Parathyroid adenoma (tissue), 2 donors: ENCODE measurements around the gene ELN.
"Not testable (repeated sequence)": the region's sequence is repeated elsewhere in the genome, so short reads cannot be mapped to it uniquely, and the experiment has no call there.

Source experiments
- H2AFZ ChIP-seq: fragments of 300-600 bp; sonication (generic); one replicate; pipeline ENCODE4 v1.7.0; 2017; ENCODE audit warnings: antibody characterized with exemption, mild to moderate bottlenecking
- H3K27ac ChIP-seq: fragments of 300-600 bp; sonication (generic); one replicate; pipeline ENCODE4 v1.7.0; 2017
- H3K27me3 ChIP-seq: fragments of 300-600 bp; sonication (generic); one replicate; pipeline ENCODE4 v1.7.0; 2017; ENCODE audit warnings: low read length; ENCODE audit not compliant: control insufficient read depth, insufficient read depth
- H3K36me3 ChIP-seq: fragments of 300-600 bp; sonication (generic); one replicate; pipeline ENCODE4 v1.7.0; 2017; ENCODE audit warnings: low read length; ENCODE audit not compliant: control insufficient read depth, insufficient read depth
- H3K4me1 ChIP-seq: fragments of 300-600 bp; sonication (generic); one replicate; pipeline ENCODE4 v1.7.0; 2017; ENCODE audit warnings: control low read depth
- H3K4me2 ChIP-seq: fragments of 300-600 bp; sonication (generic); one replicate; pipeline ENCODE4 v1.7.0; 2017; ENCODE audit warnings: low read length
- H3K4me3 ChIP-seq: fragments of 300-600 bp; sonication (generic); one replicate; pipeline ENCODE4 v1.7.0; 2017; ENCODE audit warnings: low read depth, low read length
- H3K79me2 ChIP-seq: fragments of 300-600 bp; sonication (generic); one replicate; pipeline ENCODE4 v1.7.0; 2017; ENCODE audit warnings: control low read depth
- H3K9ac ChIP-seq: fragments of 300-600 bp; sonication (generic); one replicate; pipeline ENCODE4 v1.7.0; 2017; ENCODE audit warnings: mild to moderate bottlenecking
- H3K9me3 ChIP-seq: fragments of 300-600 bp; sonication (generic); one replicate; pipeline ENCODE4 v1.7.0; 2017; ENCODE audit warnings: low read length; ENCODE audit not compliant: control insufficient read depth
- CTCF ChIP-seq: fragments of 300-600 bp; sonication (generic); IDR thresholded peaks from one replicate; pipeline ENCODE4 v1.7.0; 2017; ENCODE audit warnings: antibody characterized with exemption, mild to moderate bottlenecking
- donor health status: primary hyperparathyroidism.

ELN gene

GRCh38 chr7:74027683-74028320, at the start of gene ELN:
TSS of gene ELN (plus strand) at chr7:74028173. CDS start at chr7:74028188, 15 bp downstream.
- H3K27me3 ChIP-seq = no peaks in the 10 kb centered on the region
- no peak within 1 kb of the TSS for H3K27ac ChIP-seq
- H3K4me1 ChIP-seq = no peaks in the 10 kb centered on the region
- no peak within 1 kb of the TSS for H3K4me2 ChIP-seq
- H3K9ac ChIP-seq = no peak within 1 kb of the TSS
- H3K9me3 ChIP-seq = no peaks in the 10 kb centered on the region
- no peaks in the 10 kb centered on the region for H3K79me2 ChIP-seq
- no peaks in the 10 kb centered on the region for H3K36me3 ChIP-seq
- H3K4me3 ChIP-seq = no peak within 1 kb of the TSS
- TF ChIP-seq CTCF = no peak
- peak within 1 kb of the TSS; percentile 27 for H2AFZ ChIP-seq

- H3K4me1 ChIP-seq = no peaks in the 10 kb centered on the region
- H3K9ac ChIP-seq = no peak overlapping the region
- no peak overlapping the region for H3K4me3 ChIP-seq
- no peaks in the 10 kb centered on the region for H3K36me3 ChIP-seq
- H3K9me3 ChIP-seq = no peaks in the 10 kb centered on the region
- no peaks in the 10 kb centered on the region for H3K79me2 ChIP-seq
- no peak for TF ChIP-seq CTCF
- no peaks in the 10 kb centered on the region for H3K27me3 ChIP-seq
- no peak overlapping the region for H3K27ac ChIP-seq
- no peak overlapping the region for H2AFZ ChIP-seq
- no peak overlapping the region for H3K4me2 ChIP-seq
Measured at GRCh38 chr7:73978661-73979563, 49.1 kb upstream of the ELN start.

GRCh38 chr7:73979656-73980055, 48.3 kb upstream of the ELN start:
- not testable (repeated sequence) for H3K27ac ChIP-seq, H3K4me3 ChIP-seq, H3K4me1 ChIP-seq, H3K36me3 ChIP-seq, H3K79me2 ChIP-seq, H3K9ac ChIP-seq, H3K4me2 ChIP-seq, H2AFZ ChIP-seq, H3K9me3 ChIP-seq, H3K27me3 ChIP-seq

GRCh38 chr7:73980206-73980605, 47.8 kb upstream of the ELN start:
- no peaks in the 10 kb centered on the region for H3K4me1 ChIP-seq

More at GRCh38 chr7:73980206-73980605, 47.8 kb upstream of the ELN start:
- Histone ChIP-seq H3K9ac (no peak overlapping the region), H3K79me2 (no peaks in the 10 kb centered on the region), H2AFZ (no peak overlapping the region), H3K27ac (no peak overlapping the region), H3K4me3 (no peak overlapping the region), H3K36me3 (no peaks in the 10 kb centered on the region), H3K27me3 (no peaks in the 10 kb centered on the region), H3K9me3 (no peaks in the 10 kb centered on the region), H3K4me2 (no peak overlapping the region)
- TF ChIP-seq CTCF = no peak
